HG02885 (cell line): ENCODE results near the gene HNRNPF.
"Not testable (repeated sequence)": the region's sequence is repeated elsewhere in the genome, so short reads cannot be mapped to it uniquely, and the experiment has no call there.

ENCODE experiments used
- ATAC-seq: cut with Tn5 transposase; IDR thresholded peaks from one replicate; pipeline ENCODE4 v1.9.1; 2021; ENCODE audit warnings: mild to moderate bottlenecking; ENCODE audit not compliant: unreplicated experiment, poor library complexity

Gene HNRNPF

GRCh38 chr10:43355749-43356371 lies 53.1 kb downstream of the HNRNPF start:
- no peak for ATAC-seq

DNA sequence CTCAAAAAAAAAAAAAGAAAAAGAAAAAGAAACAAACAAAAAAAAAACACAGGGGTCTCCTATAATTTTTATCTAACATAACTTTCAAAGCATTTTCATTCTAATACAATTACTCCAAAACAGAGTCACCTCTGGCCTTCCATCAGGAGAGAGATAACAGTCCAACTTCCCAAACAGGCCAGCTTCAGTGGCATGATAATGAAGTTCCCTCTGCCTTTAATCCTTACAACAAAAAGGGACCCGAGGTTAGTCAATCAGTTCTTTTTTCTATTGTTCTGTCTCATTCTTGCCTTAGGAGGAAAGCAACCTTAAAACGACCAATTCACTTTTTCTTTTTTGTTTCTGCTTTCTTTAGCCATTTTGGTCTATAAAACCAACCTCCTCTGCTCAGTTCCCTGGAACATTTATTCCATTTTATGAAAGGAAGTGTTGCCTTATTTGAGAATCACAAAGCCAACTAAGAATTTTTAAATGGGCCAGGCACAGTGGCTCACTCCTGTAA lies 54.1 kb downstream of the HNRNPF start:
- ATAC-seq = no peak

DNA sequence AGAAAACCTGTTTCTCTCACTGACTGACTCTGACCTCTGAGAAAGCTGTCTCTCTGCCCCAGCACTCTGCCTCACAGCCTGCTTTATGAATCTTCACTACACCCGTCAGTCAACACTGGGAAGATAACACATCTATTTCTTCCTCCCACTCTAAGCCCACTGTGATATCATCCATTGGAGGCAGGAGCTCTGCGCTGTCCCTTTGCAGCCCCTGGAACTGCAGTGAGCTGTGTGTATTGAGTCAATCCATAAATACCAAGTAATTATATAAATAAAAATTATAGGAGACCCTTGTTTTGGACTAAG lies 54.7 kb downstream of the HNRNPF start:
- no peak for ATAC-seq

DNA sequence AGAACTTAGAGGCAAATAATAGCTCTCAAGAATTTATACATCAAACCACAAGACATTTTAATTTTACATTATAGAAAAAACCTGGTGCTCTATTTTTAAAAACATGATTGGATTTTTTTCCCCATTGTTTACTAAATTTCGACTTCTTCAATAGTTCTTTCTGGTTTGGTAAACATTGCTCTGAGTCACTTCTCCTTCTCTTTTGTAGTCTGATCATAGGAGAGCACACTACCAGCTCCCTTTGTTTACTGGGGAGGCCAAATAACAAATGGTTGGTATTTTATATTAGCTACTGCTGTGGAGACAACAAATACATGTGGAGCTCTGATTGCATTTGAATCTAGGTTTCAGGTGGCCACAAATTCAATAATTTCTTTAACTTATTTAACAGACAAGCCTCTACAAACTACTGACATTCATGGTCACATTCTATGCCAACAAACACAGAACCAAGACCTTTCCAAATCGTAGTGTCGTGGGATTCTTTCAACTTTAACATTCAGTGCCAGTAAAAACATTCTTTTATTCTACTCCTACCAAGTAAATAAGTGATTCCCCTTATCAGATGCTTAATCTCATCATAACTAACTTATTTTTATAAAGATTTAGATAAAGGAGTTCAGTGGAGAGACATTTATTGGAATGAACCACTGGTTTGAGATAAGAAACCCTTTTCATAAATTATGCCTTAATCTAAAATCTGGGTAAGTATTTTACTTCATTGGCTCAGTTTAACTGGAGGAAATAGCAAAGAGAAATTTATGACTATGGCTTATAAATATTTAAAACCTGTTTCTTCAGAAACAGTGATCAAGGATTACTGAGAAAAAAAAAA lies 55.3 kb downstream of the HNRNPF start:
- ATAC-seq = no peak

DNA sequence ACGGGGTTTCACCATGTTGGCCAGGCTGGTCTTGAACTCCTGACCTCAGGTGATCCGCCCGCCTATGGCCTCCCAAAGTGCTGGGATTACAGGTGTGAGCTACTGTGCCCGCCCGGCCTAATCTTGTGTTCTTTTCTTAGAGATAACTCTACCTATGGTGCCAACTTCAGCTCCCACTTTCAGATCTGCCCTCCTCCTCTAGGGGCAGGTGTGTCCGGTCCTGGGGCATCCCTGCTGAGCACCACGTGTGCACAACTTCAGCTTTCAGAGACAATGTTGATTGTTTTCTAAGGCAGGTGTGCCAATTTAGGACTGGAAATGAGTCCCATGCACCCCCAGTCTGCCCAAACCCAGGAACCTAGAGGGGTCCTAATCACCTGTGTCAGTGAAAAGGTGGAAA lies 56.0 kb downstream of the HNRNPF start:
- ATAC-seq = no peak

DNA sequence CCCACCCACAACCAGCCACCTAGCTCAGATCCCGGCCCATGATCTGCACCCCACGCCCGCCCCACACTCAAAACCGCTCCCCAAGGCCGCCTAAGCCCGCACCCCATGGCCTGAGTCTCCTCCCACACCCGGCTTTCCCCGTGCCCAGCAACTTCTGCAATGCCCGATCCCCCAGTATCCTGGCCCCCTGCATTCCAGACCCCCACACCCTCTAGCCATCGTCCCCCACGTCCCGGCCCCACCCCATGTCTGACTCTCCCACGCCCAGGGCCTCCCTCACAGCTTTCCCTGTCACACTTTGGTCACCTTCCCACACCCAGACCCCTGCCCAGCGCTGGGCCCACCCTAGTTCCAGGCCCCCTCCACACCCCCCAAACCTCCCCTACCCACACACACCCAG lies 57.7 kb downstream of the HNRNPF start:
- ATAC-seq = no peak

DNA sequence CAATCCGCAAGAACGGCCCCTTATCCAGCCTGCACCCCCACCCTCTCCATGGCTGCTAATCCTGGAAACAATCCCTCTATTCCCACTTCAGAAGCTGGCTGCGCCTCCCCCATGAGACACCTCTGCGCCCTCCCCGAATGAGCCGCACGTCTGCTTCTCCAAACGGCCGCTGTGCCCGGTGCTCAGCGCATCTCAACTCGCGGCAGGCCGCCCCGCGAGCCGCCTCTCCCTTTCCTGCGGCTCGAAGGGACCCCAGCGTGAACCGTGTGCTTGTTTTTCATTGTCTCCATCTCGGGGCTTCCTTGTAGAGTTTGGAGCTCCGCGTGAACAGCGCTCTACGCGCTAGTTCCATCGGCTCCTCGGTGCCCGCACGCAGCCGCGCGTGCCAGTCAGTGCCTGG lies 58.3 kb downstream of the HNRNPF start:
- no peak for ATAC-seq

DNA sequence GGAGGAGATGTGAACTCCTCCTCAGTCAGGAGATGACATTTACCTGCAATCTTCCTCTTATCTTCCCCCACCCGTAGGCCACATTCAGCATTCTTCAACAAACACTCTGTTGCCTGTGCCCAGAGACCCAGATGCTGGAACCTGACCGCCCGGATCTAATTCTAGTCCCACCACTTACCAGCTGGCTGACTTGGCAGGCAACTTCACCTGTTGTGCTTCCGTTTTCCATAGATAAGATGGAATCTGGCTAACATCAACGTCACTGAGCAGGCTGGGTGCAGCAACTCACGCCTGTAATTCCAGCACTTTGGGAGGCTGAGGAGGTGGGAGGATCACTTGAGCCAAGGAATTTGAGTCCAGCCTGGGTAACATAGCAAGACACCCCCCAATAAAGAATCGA lies 58.8 kb downstream of the HNRNPF start:
- ATAC-seq = no peak

- peak; percentile 100 for ATAC-seq
These were observed 60.3 kb downstream of the HNRNPF start for GRCh38 chr10:43348511-43349312.

- ATAC-seq = no peak
These were observed 61.0 kb downstream of the HNRNPF start for GRCh38 chr10:43347997-43348396.

DNA sequence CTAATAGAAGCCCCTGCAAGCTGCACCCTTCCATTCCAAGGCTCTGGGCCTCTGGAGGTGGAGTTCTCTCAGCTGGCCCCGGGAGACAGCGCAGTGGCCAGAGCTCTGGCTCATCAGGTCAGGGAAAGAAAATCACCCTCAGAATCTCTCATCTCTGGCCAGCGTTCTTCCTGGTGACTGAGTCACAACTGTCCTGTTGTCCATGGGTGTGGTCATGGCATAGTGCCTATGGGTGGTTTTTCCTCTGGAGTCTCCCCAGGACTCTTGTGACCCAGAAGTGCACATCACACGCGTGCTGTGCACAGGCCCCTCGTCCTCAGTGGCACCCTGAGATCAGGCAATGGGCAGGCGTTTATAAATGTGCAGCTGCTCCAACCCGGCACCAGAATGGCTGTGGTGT lies 64.9 kb downstream of the HNRNPF start:
- no peak for ATAC-seq

- ATAC-seq = no peak
These were observed 65.9 kb downstream of the HNRNPF start for GRCh38 chr10:43343126-43343525.

DNA sequence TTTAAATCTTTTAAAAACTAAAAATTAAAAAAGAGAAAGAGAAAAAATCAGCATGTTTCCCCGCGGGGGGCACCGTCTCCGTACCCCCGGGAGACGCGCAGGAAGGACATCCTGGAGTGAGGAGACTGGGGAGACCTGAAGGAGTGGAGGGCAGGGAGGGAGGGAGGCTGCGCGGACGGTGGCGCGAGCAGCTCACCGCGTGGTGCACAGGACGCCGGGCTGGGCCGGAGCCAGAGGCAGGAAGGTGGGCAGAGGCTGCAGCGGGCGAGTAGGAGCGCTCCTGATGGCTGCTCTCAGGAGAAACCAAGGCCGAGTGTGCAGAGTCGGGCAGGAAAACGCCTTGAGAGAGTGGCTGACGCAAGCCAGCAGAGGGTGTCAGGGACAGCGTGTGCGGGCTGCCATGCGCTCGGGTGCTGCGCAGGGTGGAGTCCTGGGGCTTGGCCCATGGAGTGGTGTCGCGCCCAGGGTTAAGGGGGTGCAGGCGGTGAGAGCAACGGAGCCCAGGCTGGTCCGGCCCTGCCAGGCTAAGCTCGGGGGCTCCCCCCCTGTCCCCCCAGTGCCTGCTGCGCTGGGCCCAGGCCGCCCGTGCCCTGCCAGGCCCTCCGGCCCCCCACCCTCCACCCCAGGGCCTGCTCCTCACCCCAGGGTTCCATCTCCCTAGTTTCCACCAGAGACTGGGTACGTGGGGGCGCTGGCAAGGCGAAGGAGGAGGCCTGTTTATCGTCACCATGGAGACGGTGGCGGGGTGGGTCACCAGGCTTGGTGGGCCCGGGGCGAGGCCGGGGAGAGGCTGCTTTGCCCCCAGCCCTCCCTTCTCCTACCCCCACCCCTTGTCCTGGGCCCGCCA lies 66.5 kb downstream of the HNRNPF start:
- ATAC-seq = no peak

DNA sequence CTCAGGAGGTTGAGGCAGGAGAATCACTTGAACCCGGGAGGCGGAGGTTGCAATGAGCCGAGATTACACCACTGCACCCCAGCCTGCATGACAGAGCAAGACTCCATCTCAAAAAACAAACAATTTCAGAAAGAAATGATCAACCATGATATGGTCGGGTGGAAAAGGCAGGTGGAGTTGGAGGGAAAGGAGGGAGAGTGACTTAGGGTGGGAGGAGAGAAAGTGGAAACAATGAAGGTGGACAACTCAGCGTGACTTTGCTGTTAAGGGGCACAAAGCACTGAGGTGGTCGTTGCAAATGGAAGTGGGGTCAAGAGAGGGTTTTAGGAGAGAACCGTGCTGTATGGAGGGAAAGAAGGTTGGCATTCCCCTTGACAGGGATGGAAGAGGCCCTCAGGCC lies 67.5 kb downstream of the HNRNPF start:
- no peak for ATAC-seq

GRCh38 chr10:43340619-43341018 lies 68.4 kb downstream of the HNRNPF start:
- no peak for ATAC-seq

- ATAC-seq = no peak
These were observed 68.9 kb downstream of the HNRNPF start for GRCh38 chr10:43340101-43340500.

DNA sequence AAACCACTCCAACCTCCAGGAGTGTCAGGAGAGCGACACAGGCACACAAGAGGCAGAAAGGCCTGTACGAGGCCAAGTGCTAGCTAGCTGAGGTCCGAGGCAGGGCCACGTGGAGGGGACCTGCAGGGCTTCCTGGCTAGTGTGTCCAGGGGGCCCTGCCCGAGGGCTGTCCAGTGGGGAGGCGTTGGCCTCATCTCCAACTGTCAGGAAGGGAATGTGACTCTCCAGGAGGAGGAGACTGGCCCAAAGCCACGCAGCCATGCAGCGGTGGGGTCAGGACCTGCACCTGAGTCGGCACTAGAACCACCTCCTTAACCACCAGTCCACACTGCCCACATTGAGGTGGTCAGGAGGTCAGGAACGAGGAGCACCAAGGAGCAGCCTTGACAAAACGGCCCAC lies 69.8 kb downstream of the HNRNPF start:
- ATAC-seq = no peak

GRCh38 chr10:43338117-43338516 lies 70.9 kb downstream of the HNRNPF start:
- ATAC-seq = no peak

GRCh38 chr10:43337536-43337935 lies 71.5 kb downstream of the HNRNPF start:
- ATAC-seq = not testable (repeated sequence)

- no peak for ATAC-seq
These were observed 72.2 kb downstream of the HNRNPF start for GRCh38 chr10:43336641-43337318.
